Heart left ventricle (tissue), 16 donors: ENCODE results near the gene MTF1. TPM values are rescaled to one million over a fixed set of nuclear protein-coding genes. Genes with fewer than 3 reads are reported as not detected.

Experiments used
- ATAC-seq, 4 donors: fragments of 200-7000 bp; cut with Tn5 transposase; one replicate each; pipeline ENCODE4 v1.9.1; 2020 to 2022; ENCODE audit warnings: moderate library complexity in 4 of 4, mild to moderate bottlenecking in 3 of 4, moderate number of reproducible peaks in 1 of 4
- DNase-seq, 5 donors: peaks; one replicate each; pipeline ENCODE4 v3.0.0-alpha.2; 2020
- H3K27ac ChIP-seq, 12 donors: fragments of 200-600 bp; sonication (generic) in 4 of 12; one replicate each; pipeline versions ENCODE4 v1.5.0 to v1.8.0; 2016 to 2022; ENCODE audit warnings: mild to moderate bottlenecking in 2 of 12
- H3K27me3 ChIP-seq, 9 donors: fragments of 200-600 bp; sonication (generic) in 2 of 9; one replicate each; pipeline versions ENCODE4 v1.5.1 to v1.8.0; 2016 to 2022; ENCODE audit warnings: mild to moderate bottlenecking in 3 of 9
- H3K36me3 ChIP-seq, 9 donors: fragments of 200-600 bp; sonication (generic) in 2 of 9; one replicate each; pipeline versions ENCODE4 v1.5.0 to v1.8.0; 2018 to 2022; ENCODE audit warnings: mild to moderate bottlenecking in 2 of 9
- H3K4me1 ChIP-seq, 12 donors: fragments of 200-600 bp; sonication (generic) in 4 of 12; one replicate each; pipeline versions ENCODE4 v1.5.0 to v1.8.0; 2016 to 2022; ENCODE audit warnings: mild to moderate bottlenecking in 3 of 12
- H3K4me3 ChIP-seq, 12 donors: fragments of 200-600 bp; sonication (generic) in 4 of 12; one replicate each; pipeline versions ENCODE4 v1.5.0 to v1.8.0; 2017 to 2022; ENCODE audit warnings: mild to moderate bottlenecking in 9 of 12, moderate library complexity in 4 of 12
- H3K9me3 ChIP-seq, 12 donors: fragments of 200-600 bp; sonication (generic) in 4 of 12; one replicate each; pipeline versions ENCODE4 v1.5.0 to v1.8.0; 2016 to 2022; ENCODE audit warnings: mild to moderate bottlenecking in 1 of 12
- POLR2A ChIP-seq, 2 donors: fragments of 450-650 bp; IDR thresholded peaks; one replicate each; pipeline ENCODE4 v1.6.1; 2017; ENCODE audit warnings: antibody characterized with exemption in 2 of 2, mild to moderate bottlenecking in 2 of 2, moderate library complexity in 2 of 2
- WGBS, 4 donors: extraction: QIAGEN DNeasy Blood & Tissue Kit in 2 of 4; methylation state at CpG; one replicate each; pipeline versions ENCODE4 v1.1.5 to v1.1.7; 2013 to 2018; 5-methylcytosine and 5-hydroxymethylcytosine counted together
- intact Hi-C, 10 donors: fragments of 100-400 bp; cut with DNase I; formaldehyde crosslinking; loops; one replicate each; pipeline versions ENCODE4 v1.11.1 to v1.14.2; 2022
- polyA plus RNA-seq, 2 donors: library from polyadenylated mRNA; stranded (reverse); fragments of 200-250 nt; gene quantifications; one replicate each; pipeline ENCODE4 v1.2.3, GENCODE V29; 2013
- total RNA-seq, 9 donors: library from RNA; depleted of rRNA in 2 of 9; stranded (reverse); fragments of >200 nt in 2 of 9; fragmentation: NEBNext Ultra II Directional in 3 of 9; extraction: Animal tissue kit (Norgen Biotek cat#: 25700) in 3 of 9; gene quantifications; one replicate each; pipeline versions ENCODE4 v1.1.0 to v1.2.4, GENCODE V29; 2016 to 2023
- TF ChIP-seq, protein P1 (sequence below), 12 donors: fragments of 200-600 bp; sonication (generic) in 4 of 12; IDR thresholded peaks; one replicate each; pipeline versions ENCODE4 v1.5.0 to v1.8.0; 2018 to 2022; ENCODE audit warnings: antibody characterized with exemption in 12 of 12, mild to moderate bottlenecking in 5 of 12
- donor health status: ischemic (EF 13 %, LVEDD 7.1; RV severe dilation, severe dysfunction).
- donor health status: healthy with polysubstance abuse.
- donor health status: DM: no; HTN: yes; CAD: no.
- donor health status: DM: no; HTN: no; CAD: no.
- donor health status: ischemic (EF 25% LVEDD 6.9; RV normal size, moderate dysfunction).
- donor health status: ischemic (EF 25% LVEDD 5.7; RV mildly dilated, moderate dysfunction).
- donor health status: healthy.
- donor health status: DM: yes; HTN: yes; CAD: no.
- donor health status: ischemic (EF 35%, LVEDD 5.7; RV mildly dilated, moderate dysfunction).
- donor health status: nonischemic (EF 11% LVEDD 7.7; RV severe dilation, severe dysfunction).
- donor health status: DM: yes; HTN: yes; CAD: no.
- donor health status: PGD.
- donor health status: ischemic (EF 29% LVEDD 5.4; RV normal size, mild dysfunction).
- donor health status: nonischemic (EF 23%, LVEDD 6.1; RV moderate dilation, normal function).

Gene MTF1
- total and polyA plus RNA-seq, 11 donors = 1.7 to 19.5 (median 12.0) TPM

DNA sequence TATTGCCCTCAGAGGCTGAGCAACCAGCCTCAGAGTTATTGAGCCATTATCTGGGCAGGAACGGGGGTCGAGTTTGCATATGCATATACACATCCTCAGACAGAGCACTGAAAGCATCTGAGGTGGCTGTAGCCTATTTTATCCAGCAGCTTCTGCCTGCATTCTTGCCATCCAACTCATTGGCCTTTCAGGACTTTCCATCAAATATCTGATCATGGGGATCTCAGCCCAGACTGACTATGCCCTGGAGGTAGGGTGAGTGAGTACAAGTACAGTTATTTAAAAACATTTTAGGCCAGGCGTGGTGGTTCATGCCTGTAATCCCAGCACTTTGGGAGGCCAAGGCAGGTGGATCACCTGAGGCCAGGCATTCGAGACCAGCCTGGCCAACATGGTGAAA lies 1.8 kb upstream of the MTF1 start:
- Histone ChIP-seq H3K36me3 (peaks cover 0 to 67% (median 64%) of the 10 kb centered on the region in 9 donors), H3K4me1 (peaks cover 0 to 35% (median 24%) of the 10 kb centered on the region in 12 donors), H3K9me3 (no peaks in the 10 kb centered on the region), H3K27me3 (no peaks in the 10 kb centered on the region), H3K4me3 (no peak overlapping the region), H3K27ac (peak overlapping the region in 1 of 12 donors; percentile 97)
- intact Hi-C loops = loop anchor here in 4 of 10 donors (5.0 to 10.0 kb wide), 4 partner anchors 49 to 169 kb away; partner anchors contain the start of gene CDCA8 (in 2 of the 4)
- DNase-seq = no peak
- TF ChIP-seq, protein P1, sequence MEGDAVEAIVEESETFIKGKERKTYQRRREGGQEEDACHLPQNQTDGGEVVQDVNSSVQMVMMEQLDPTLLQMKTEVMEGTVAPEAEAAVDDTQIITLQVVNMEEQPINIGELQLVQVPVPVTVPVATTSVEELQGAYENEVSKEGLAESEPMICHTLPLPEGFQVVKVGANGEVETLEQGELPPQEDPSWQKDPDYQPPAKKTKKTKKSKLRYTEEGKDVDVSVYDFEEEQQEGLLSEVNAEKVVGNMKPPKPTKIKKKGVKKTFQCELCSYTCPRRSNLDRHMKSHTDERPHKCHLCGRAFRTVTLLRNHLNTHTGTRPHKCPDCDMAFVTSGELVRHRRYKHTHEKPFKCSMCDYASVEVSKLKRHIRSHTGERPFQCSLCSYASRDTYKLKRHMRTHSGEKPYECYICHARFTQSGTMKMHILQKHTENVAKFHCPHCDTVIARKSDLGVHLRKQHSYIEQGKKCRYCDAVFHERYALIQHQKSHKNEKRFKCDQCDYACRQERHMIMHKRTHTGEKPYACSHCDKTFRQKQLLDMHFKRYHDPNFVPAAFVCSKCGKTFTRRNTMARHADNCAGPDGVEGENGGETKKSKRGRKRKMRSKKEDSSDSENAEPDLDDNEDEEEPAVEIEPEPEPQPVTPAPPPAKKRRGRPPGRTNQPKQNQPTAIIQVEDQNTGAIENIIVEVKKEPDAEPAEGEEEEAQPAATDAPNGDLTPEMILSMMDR (IDR thresholded peaks at IDR 0.05) = no peak
- TF ChIP-seq POLR2A (IDR thresholded peaks at IDR 0.05) = no peak
- ATAC-seq = no peak
- WGBS, 4 donors = 92 to 94% (median 93%) methylated on average over 4 of the region's 4 CpGs

DNA sequence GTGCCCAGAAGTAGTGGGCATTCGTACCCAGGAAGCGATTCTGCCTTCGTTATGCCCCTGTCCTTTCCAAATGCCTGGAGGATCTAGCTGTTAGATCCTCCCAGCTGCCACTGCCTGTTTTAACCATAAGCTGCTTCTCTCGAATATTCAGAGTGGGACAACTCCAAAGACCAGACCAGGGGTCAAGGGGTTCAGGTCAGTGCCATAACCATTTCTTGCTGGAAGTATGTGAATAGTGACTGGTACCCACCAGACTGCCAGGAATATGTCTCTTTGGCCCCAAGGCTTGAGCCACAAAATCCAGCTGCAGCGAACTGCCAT lies 914 bp upstream of the MTF1 start:
- TF ChIP-seq, protein P1 (IDR thresholded peaks at IDR 0.05) = peak in 3 of 12 donors; percentile 20 to 31 (median 25)
- no peak for TF ChIP-seq POLR2A (IDR thresholded peaks at IDR 0.05)
- no peak for ATAC-seq
- peak overlapping the region in 11 of 12 donors; percentile 86 to 97 (median 95) for H3K27ac ChIP-seq
- intact Hi-C loops = loop anchor here in 4 of 10 donors (5.0 to 10.0 kb wide), 4 partner anchors 48 to 168 kb away; partner anchors contain the start of gene CDCA8 (in 2 of the 4)
- H3K36me3 ChIP-seq = peaks cover 0 to 67% (median 59%) of the 10 kb centered on the region in 9 donors
- DNase-seq = no peak
- WGBS, 4 donors = 27 to 30% (median 28%) methylated on average over 5 of the region's 5 CpGs
- H3K27me3 ChIP-seq = no peaks in the 10 kb centered on the region
- peak overlapping the region; percentile 60 to 98 (median 86) for H3K4me3 ChIP-seq
- no peaks in the 10 kb centered on the region for H3K9me3 ChIP-seq
- peaks cover 0 to 44% (median 30%) of the 10 kb centered on the region in 12 donors for H3K4me1 ChIP-seq

DNA sequence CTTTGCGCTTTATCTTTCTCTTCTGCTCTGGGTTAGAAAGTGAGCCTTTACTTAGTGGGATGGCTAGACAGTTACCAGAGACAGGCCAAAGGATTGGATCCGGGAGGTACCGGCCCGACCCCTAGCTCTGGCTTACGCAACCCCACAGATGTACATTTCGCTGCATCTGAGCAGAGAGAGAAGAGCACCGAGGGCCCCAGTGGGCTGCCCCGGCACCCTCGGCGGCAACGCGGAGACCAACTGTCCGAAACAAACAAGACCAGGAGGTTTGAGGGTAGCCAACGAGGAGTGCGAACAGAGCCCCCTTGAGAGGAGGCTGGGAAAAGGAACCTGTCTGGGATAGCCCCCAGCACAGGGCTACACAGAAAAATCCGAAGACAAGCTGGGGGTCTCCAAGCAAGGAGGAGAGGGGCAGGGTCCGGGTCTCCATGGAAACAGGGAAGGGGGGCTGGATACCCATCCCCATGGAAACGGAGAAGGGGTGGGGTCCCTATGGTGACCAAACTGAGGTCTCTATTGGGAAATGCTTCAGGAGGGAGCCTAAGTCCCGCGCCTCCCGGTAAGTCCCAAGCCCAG lies 373 bp downstream of the MTF1 start:
- 0 to 1% (median 1%) methylated on average over 20 to 21 of the region's 21 CpGs for WGBS, 4 donors
- Histone ChIP-seq H3K9me3 (no peaks in the 10 kb centered on the region), H3K27me3 (no peaks in the 10 kb centered on the region), H3K4me3 (peak overlapping the region; percentile 60 to 98 (median 86)), H3K4me1 (peaks cover 0 to 53% (median 35%) of the 10 kb centered on the region in 12 donors), H3K36me3 (peaks cover 0 to 67% (median 59%) of the 10 kb centered on the region in 9 donors), H3K27ac (peak overlapping the region; percentile 22 to 97 (median 93))
- DNase-seq = no peak
- TF ChIP-seq POLR2A (IDR thresholded peaks at IDR 0.05) = no peak
- TF ChIP-seq, protein P1 (IDR thresholded peaks at IDR 0.05) = no peak
- intact Hi-C loops = loop anchor here in 6 of 10 donors (1.0 to 10.0 kb wide), 8 partner anchors 50 to 167 kb away; partner anchors contain the start of genes YRDC (in 5 of the 6), CDCA8 (in 4 of the 6) and C1orf122 (in 3 of the 6)
- peak; percentile 19 to 37 (median 22) for ATAC-seq

DNA sequence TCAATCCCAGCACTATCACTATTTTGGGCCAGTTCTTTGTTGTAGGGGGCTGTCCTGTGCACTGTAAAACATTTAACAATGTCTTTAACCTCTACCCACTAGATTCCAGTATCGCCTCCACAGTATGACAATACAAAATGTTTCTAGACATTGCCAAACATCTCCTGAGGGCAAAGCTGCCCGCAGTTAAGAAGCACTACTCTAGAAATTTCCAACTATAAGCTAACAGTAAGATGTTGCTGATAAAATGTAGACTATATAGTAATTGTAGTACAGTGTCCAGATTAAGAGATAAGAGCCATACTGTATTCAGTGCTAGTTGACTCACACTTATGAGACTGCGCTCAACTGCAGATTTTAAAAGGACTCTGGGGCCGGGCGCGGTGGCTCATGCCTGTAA lies 5.0 kb downstream of the MTF1 start:
- intact Hi-C loops = loop anchor here in 2 of 10 donors (10.0 kb wide), 2 partner anchors 50 to 160 kb away; partner anchors contain the start of genes C1orf122 (in 1 of the 2), CDCA8 (in 1 of the 2) and YRDC (in 1 of the 2)
- ATAC-seq (no peak), DNase-seq (no peak)
- H3K36me3 ChIP-seq = peaks cover 0 to 53% (median 33%) of the 10 kb centered on the region in 9 donors
- no peak for TF ChIP-seq POLR2A (IDR thresholded peaks at IDR 0.05)
- TF ChIP-seq, protein P1 (IDR thresholded peaks at IDR 0.05) = no peak
- no peak overlapping the region for H3K27ac ChIP-seq
- peaks cover 0 to 93% (median 40%) of the 10 kb centered on the region in 12 donors for H3K4me1 ChIP-seq
- 97 to 100% (median 97%) methylated on average over 6 of the region's 6 CpGs for WGBS, 4 donors
- no peaks in the 10 kb centered on the region for H3K9me3 ChIP-seq
- no peaks in the 10 kb centered on the region for H3K27me3 ChIP-seq
- H3K4me3 ChIP-seq = no peak overlapping the region
